PFSK-1 (cell line): ENCODE data around the gene MRTFB.

Source experiments
- FOXP2 ChIP-seq: optimal IDR thresholded peaks from 2 replicates; pipeline ENCODE3; 2011; ENCODE audit warnings: borderline replicate concordance, control low read depth, inconsistent platforms; ENCODE audit not compliant: insufficient read depth; ENCODE audit errors: extremely low read length, extremely low read depth
- POLR2AphosphoS5 ChIP-seq: IDR thresholded peaks from 2 replicates; pipeline ENCODE4 v1.6.1; 2012; ENCODE audit warnings: low read depth, mild to moderate bottlenecking, control low read depth, low read length, moderate library complexity
- SIN3A ChIP-seq: IDR thresholded peaks from 2 replicates; pipeline ENCODE4 v1.6.1; 2012; ENCODE audit warnings: mild to moderate bottlenecking, low read length, moderate library complexity, borderline replicate concordance; ENCODE audit not compliant: insufficient read depth
- TAF1 ChIP-seq: IDR thresholded peaks from 2 replicates; pipeline ENCODE4 v1.6.1; 2012; ENCODE audit warnings: low read length, control low read depth, borderline replicate concordance; ENCODE audit not compliant: insufficient read depth
- TF ChIP-seq, protein P1 (sequence below), 2 experiments: IDR thresholded peaks; 2 replicates each; pipeline versions ENCODE4 v1.6.1 to v1.8.0; 2011 to 2012; ENCODE audit warnings: low read depth in 2 of 2, low read length in 2 of 2, control low read depth in 1 of 2, inconsistent platforms in 1 of 2, mild to moderate bottlenecking in 1 of 2, moderate library complexity in 1 of 2; ENCODE audit not compliant: insufficient read depth in 1 of 2

MRTFB gene

DNA sequence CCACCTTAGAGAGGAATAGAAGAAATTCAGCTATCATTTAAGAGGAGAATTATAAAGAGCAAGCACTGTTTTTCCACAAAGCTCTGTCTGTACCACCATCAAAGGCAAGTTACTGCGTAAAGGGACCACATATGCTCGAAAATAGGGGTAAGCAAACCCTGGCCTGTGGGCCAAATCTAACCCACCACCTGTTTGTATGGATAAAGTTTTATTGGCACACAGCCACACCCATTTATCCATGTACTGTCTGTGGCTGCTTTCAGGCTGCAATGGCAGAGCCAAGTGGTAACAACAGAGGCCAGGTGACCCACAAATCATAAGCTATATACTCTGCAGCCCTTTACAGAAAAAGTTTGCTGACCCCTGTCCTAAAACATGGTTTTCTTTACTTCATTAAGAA, 180.3 kb downstream of the MRTFB start:
- no peak for TF ChIP-seq FOXP2
- TF ChIP-seq TAF1: no peak
- TF ChIP-seq POLR2AphosphoS5: no peak
- TF ChIP-seq SIN3A: no peak
- TF ChIP-seq, protein P1, sequence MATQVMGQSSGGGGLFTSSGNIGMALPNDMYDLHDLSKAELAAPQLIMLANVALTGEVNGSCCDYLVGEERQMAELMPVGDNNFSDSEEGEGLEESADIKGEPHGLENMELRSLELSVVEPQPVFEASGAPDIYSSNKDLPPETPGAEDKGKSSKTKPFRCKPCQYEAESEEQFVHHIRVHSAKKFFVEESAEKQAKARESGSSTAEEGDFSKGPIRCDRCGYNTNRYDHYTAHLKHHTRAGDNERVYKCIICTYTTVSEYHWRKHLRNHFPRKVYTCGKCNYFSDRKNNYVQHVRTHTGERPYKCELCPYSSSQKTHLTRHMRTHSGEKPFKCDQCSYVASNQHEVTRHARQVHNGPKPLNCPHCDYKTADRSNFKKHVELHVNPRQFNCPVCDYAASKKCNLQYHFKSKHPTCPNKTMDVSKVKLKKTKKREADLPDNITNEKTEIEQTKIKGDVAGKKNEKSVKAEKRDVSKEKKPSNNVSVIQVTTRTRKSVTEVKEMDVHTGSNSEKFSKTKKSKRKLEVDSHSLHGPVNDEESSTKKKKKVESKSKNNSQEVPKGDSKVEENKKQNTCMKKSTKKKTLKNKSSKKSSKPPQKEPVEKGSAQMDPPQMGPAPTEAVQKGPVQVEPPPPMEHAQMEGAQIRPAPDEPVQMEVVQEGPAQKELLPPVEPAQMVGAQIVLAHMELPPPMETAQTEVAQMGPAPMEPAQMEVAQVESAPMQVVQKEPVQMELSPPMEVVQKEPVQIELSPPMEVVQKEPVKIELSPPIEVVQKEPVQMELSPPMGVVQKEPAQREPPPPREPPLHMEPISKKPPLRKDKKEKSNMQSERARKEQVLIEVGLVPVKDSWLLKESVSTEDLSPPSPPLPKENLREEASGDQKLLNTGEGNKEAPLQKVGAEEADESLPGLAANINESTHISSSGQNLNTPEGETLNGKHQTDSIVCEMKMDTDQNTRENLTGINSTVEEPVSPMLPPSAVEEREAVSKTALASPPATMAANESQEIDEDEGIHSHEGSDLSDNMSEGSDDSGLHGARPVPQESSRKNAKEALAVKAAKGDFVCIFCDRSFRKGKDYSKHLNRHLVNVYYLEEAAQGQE (IDR thresholded peaks at IDR 0.05; ENCODE audit: insufficient read depth in 1 of 2, low read depth in 2 of 2, low read length in 2 of 2): no peak

DNA sequence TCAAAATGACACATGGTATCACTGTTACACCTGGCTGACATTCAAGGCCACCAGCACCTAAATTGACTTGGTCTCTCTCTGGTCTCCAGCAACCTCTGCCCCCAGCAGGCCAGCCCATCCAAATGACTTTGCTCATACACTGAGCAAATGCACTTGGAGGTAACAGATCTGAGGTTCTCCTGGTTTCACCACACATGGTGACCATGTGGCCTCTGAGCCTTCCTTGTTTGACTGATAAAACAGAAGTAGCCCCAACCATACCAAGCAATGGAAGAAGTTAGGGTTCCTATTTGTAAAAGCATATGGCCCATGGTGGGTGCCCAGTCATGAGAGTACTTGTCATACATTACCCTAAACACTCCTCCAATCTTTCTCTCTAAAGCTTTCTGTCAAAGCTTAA, 181.7 kb downstream of the MRTFB start:
- TF ChIP-seq, protein P1 (IDR thresholded peaks at IDR 0.05; ENCODE audit: insufficient read depth in 1 of 2, low read depth in 2 of 2, low read length in 2 of 2): no peak
- TF ChIP-seq POLR2AphosphoS5: no peak

DNA sequence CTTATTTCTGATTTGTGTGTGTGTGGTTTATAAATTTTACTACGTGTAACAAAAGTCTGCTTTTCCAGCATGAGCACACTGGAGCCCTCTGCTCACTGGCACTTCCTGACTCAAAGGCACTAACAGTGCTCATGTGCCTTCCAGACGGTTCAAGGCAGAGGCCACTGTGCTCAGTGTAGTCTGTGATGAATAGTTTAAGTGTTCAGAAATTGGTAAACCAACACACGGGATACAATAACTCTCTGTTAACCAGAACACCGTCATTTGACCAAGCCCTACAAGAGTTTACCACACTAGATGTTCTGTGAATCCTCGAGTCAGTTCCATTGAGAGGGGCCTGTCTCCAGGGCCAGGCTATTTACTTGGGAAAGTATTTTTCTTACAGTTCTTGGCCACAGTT, 191.9 kb downstream of the MRTFB start:
- TF ChIP-seq POLR2AphosphoS5 (no peak), FOXP2 (no peak), SIN3A (no peak), TAF1 (no peak)
- TF ChIP-seq, protein P1 (IDR thresholded peaks at IDR 0.05; ENCODE audit: insufficient read depth in 1 of 2, low read depth in 2 of 2, low read length in 2 of 2): no peak

DNA sequence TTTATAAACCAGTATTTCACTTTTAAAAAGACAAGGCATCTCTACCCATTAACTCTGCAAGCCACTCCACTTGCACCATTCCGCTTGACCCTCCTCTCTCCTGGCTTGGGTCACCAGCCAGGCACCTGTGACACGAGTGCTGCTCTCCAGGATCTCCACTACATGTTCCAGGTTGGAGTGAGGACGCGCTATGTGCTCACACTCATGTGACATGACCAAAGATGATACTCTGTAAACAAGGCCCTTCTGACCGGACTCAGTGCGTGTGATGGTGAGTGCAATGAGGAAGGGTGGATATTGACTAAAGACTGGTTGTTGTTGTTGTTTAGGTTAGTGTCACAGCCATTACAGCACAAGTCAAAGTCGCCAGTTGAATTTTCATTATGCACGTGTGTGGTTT, 192.7 kb downstream of the MRTFB start:
- TF ChIP-seq FOXP2 (no peak), SIN3A (no peak), TAF1 (no peak), POLR2AphosphoS5 (no peak)
- TF ChIP-seq, protein P1 (IDR thresholded peaks at IDR 0.05; ENCODE audit: insufficient read depth in 1 of 2, low read depth in 2 of 2, low read length in 2 of 2): no peak

DNA sequence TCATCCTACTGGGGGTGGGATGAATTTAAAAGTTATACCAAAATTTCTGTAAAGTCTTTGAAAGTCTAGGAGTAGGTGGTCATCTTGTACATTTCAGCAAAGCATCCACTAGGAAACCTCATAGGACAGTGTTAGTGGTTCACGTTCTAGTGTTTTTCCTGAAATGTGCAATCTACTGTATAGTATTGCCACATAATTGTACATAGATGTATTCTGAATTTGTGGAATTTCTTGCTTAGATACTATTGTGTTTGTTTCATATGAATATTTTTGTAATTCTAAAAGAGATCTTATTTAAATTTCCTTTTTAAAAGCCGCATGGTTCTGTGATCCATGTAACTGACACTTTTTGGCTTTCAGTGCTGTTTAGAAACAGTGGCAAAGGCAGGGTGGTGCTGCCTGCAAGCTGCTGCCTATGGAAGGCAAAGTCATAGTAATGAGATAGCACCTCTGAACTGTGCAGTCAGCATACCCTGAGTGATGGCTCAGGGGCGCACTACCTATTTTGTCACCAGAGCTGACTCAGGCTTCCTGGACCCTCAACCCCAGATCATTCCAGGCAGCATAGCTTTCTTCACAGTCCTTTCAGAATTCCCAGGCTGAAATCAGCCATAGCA, 193.3 kb downstream of the MRTFB start:
- TF ChIP-seq POLR2AphosphoS5: no peak
- no peak for TF ChIP-seq SIN3A
- TF ChIP-seq TAF1: no peak
- TF ChIP-seq, protein P1 (IDR thresholded peaks at IDR 0.05; ENCODE audit: insufficient read depth in 1 of 2, low read depth in 2 of 2, low read length in 2 of 2): no peak
- no peak for TF ChIP-seq FOXP2
